K562 (cell line): ENCODE data around the gene TP53BP2. TPM values are rescaled to one million over a fixed set of nuclear protein-coding genes. Genes with fewer than 3 reads are reported as not detected.

Experiments used
- ELK1 ChIP-seq: sonication (generic); formaldehyde crosslinking; IDR thresholded peaks from 2 replicates; pipeline ENCODE4 v1.8.1; 2022; ENCODE audit warnings: missing genetic modification reagents
- MBD2 ChIP-seq: sonication (generic); IDR thresholded peaks from 2 replicates; pipeline ENCODE4 v1.6.1; 2016; ENCODE audit warnings: low read depth, borderline replicate concordance
- NFIX ChIP-seq: fragments of 250-450 bp; sonication (Bioruptor Pico); IDR thresholded peaks from 2 replicates; pipeline ENCODE4 v1.4.0; 2020; ENCODE audit warnings: low read depth, mild to moderate bottlenecking, moderate library complexity
- NRF1 ChIP-seq, 2 experiments: fragments of 450-650 bp; IDR thresholded peaks in 1 of 2; conservative IDR thresholded peaks in 1 of 2; 2 replicates each; pipeline ENCODE4 v1.6.1; 2014; ENCODE audit warnings: mild to moderate bottlenecking in 2 of 2
- POLR2A ChIP-seq: fragments of 450-650 bp; conservative IDR thresholded peaks from 2 replicates; pipeline ENCODE4 v1.6.1; 2016
- THRA ChIP-seq: fragments of 450-650 bp; IDR thresholded peaks from 2 replicates; pipeline ENCODE4 v1.6.1; 2017; ENCODE audit warnings: mild to moderate bottlenecking, moderate library complexity
- ZKSCAN8 ChIP-seq: fragments of 200-800 bp; sonication (Bioruptor generic); IDR thresholded peaks from 2 replicates; pipeline ENCODE4 v1.6.1; 2016; ENCODE audit warnings: missing genetic modification characterization, missing compliant biosample characterization
- ZNF707 ChIP-seq: fragments of 250-450 bp; sonication (Bioruptor Pico); conservative IDR thresholded peaks from 2 replicates; pipeline ENCODE4 v1.8.0; 2022; ENCODE audit warnings: inconsistent platforms, mild to moderate bottlenecking, moderate library complexity
- polyA plus RNA-seq, 8 experiments: library from polyadenylated mRNA; depleted of rRNA in 4 of 8; stranded (reverse) in 5 of 8; unstranded in 3 of 8; fragments of >200 nt; fragmentation: Nextera tagmentation in 2 of 8; fragmentation: Illumina TruSeq in 1 of 8; extraction: Ambion mirVana in 2 of 8; extraction: Trizol in 1 of 8; gene quantifications; 2 replicates each; pipeline versions ENCODE4 v1.2.1 to v1.2.3, GENCODE V29; 2011 to 2014; ENCODE audit warnings: inconsistent platforms in 1 of 8, missing spikeins in 1 of 8
- total RNA-seq, 7 experiments: library from RNA; depleted of rRNA in 6 of 7; stranded (reverse); fragments of >200 nt in 6 of 7; fragmentation: Illumina TruSeq in 2 of 7; extraction: Trizol in 2 of 7; gene quantifications; 2 replicates each; pipeline versions ENCODE4 v1.2.1 to v1.2.3, GENCODE V29; 2011 to 2021; ENCODE audit warnings: low replicate concordance in 1 of 7
- TF ChIP-seq, protein P1 (sequence below): sonication (generic); formaldehyde crosslinking; IDR thresholded peaks from 2 replicates; pipeline ENCODE4 v1.8.1; 2023; ENCODE audit warnings: mild to moderate bottlenecking, missing genetic modification reagents
- TF ChIP-seq, protein P2 (sequence below): fragments of 450-650 bp; IDR thresholded peaks from 2 replicates; pipeline ENCODE4 v1.6.1; 2018; ENCODE audit not compliant: partially characterized antibody
- TF ChIP-seq, protein P3 (sequence below): sonication (generic); formaldehyde crosslinking; IDR thresholded peaks from 2 replicates; pipeline ENCODE4 v1.8.0; 2022; ENCODE audit warnings: mild to moderate bottlenecking, missing genetic modification reagents

TP53BP2 gene
- total and polyA plus RNA-seq, 9 of the 15 experiments (the other 6 are each of a cell fraction or from before 2014, with no cell fraction given), result 17.0 to 69.6 (median 40.1) TPM

- TF ChIP-seq THRA (0 out of 2 replicates have a peak, but pooled peaks have one; percentile 7), ELK1 (no peak), MBD2 (no peak), NFIX (CRISPR knock-in tag) (0 out of 2 replicates have a peak, but pooled peaks have one; percentile 1), POLR2A (0 out of 2 replicates have a peak, but pooled peaks have one; percentile 24), NRF1 (conservative IDR thresholded peaks at IDR 0.05 in 1 of 2, IDR thresholded peaks at IDR 0.05 in 1 of 2) (no peak), ZNF707 (peak; percentile 53; the same call in 1 of the 2 replicates), ZKSCAN8 (peak; percentile 16; the same call in 1 of the 2 replicates)
- TF ChIP-seq, protein P1, sequence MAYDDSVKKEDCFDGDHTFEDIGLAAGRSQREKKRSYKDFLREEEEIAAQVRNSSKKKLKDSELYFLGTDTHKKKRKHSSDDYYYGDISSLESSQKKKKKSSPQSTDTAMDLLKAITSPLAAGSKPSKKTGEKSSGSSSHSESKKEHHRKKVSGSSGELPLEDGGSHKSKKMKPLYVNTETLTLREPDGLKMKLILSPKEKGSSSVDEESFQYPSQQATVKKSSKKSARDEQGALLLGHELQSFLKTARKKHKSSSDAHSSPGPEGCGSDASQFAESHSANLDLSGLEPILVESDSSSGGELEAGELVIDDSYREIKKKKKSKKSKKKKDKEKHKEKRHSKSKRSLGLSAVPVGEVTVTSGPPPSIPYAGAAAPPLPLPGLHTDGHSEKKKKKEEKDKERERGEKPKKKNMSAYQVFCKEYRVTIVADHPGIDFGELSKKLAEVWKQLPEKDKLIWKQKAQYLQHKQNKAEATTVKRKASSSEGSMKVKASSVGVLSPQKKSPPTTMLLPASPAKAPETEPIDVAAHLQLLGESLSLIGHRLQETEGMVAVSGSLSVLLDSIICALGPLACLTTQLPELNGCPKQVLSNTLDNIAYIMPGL (CRISPR knock-in tag), result no peak
- TF ChIP-seq, protein P2, sequence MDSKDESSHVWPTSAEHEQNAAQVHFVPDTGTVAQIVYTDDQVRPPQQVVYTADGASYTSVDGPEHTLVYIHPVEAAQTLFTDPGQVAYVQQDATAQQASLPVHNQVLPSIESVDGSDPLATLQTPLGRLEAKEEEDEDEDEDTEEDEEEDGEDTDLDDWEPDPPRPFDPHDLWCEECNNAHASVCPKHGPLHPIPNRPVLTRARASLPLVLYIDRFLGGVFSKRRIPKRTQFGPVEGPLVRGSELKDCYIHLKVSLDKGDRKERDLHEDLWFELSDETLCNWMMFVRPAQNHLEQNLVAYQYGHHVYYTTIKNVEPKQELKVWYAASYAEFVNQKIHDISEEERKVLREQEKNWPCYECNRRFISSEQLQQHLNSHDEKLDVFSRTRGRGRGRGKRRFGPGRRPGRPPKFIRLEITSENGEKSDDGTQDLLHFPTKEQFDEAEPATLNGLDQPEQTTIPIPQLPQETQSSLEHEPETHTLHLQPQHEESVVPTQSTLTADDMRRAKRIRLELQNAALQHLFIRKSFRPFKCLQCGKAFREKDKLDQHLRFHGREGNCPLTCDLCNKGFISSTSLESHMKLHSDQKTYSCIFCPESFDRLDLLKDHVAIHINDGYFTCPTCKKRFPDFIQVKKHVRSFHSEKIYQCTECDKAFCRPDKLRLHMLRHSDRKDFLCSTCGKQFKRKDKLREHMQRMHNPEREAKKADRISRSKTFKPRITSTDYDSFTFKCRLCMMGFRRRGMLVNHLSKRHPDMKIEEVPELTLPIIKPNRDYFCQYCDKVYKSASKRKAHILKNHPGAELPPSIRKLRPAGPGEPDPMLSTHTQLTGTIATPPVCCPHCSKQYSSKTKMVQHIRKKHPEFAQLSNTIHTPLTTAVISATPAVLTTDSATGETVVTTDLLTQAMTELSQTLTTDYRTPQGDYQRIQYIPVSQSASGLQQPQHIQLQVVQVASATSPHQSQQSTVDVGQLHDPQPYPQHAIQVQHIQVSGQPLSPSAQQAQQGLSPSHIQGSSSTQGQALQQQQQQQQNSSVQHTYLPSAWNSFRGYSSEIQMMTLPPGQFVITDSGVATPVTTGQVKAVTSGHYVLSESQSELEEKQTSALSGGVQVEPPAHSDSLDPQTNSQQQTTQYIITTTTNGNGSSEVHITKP, result no peak
- TF ChIP-seq, protein P3, sequence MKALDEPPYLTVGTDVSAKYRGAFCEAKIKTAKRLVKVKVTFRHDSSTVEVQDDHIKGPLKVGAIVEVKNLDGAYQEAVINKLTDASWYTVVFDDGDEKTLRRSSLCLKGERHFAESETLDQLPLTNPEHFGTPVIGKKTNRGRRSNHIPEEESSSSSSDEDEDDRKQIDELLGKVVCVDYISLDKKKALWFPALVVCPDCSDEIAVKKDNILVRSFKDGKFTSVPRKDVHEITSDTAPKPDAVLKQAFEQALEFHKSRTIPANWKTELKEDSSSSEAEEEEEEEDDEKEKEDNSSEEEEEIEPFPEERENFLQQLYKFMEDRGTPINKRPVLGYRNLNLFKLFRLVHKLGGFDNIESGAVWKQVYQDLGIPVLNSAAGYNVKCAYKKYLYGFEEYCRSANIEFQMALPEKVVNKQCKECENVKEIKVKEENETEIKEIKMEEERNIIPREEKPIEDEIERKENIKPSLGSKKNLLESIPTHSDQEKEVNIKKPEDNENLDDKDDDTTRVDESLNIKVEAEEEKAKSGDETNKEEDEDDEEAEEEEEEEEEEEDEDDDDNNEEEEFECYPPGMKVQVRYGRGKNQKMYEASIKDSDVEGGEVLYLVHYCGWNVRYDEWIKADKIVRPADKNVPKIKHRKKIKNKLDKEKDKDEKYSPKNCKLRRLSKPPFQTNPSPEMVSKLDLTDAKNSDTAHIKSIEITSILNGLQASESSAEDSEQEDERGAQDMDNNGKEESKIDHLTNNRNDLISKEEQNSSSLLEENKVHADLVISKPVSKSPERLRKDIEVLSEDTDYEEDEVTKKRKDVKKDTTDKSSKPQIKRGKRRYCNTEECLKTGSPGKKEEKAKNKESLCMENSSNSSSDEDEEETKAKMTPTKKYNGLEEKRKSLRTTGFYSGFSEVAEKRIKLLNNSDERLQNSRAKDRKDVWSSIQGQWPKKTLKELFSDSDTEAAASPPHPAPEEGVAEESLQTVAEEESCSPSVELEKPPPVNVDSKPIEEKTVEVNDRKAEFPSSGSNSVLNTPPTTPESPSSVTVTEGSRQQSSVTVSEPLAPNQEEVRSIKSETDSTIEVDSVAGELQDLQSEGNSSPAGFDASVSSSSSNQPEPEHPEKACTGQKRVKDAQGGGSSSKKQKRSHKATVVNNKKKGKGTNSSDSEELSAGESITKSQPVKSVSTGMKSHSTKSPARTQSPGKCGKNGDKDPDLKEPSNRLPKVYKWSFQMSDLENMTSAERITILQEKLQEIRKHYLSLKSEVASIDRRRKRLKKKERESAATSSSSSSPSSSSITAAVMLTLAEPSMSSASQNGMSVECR (CRISPR knock-in tag), result no peak
Measured at GRCh38 chr1:223775054-223775453, 70.7 kb downstream of the TP53BP2 start (continued).
